GM12874 (cell line): ENCODE results near the gene ZFAND3.

Source experiments
- CTCF ChIP-seq: IDR thresholded peaks from 2 replicates; pipeline ENCODE4 v1.5.1; 2011; ENCODE audit warnings: low read depth, mild to moderate bottlenecking, control low read depth, low read length, moderate library complexity; ENCODE audit not compliant: insufficient read depth

ZFAND3 gene

GRCh38 chr6:38159596-38159995 is 340.1 kb downstream of the ZFAND3 start:
- no peak for TF ChIP-seq CTCF

- no peak for TF ChIP-seq CTCF
Measured at GRCh38 chr6:38160831-38161230, 341.3 kb downstream of the ZFAND3 start.

GRCh38 chr6:38161331-38161730 is 341.8 kb downstream of the ZFAND3 start:
- no peak for TF ChIP-seq CTCF

- TF ChIP-seq CTCF = no peak
Measured at GRCh38 chr6:38161754-38162492, 342.4 kb downstream of the ZFAND3 start.

- no peak for TF ChIP-seq CTCF
Measured at GRCh38 chr6:38162493-38163185, 343.1 kb downstream of the ZFAND3 start.

- TF ChIP-seq CTCF = no peak
Measured at GRCh38 chr6:38163186-38164130, 343.9 kb downstream of the ZFAND3 start.

- TF ChIP-seq CTCF = no peak
Measured at GRCh38 chr6:38164131-38164481, 344.6 kb downstream of the ZFAND3 start.
